HEK293 (cell line): ENCODE measurements around the gene LONP2.

ENCODE experiments used
- KLF9 ChIP-seq: fragments of 450-650 bp; formaldehyde crosslinking; IDR thresholded peaks from 2 replicates; pipeline ENCODE4 v1.5.1; 2016; ENCODE audit warnings: missing biosample characterization, missing genetic modification characterization, low read depth
- WT1 ChIP-seq: fragments of 450-650 bp; formaldehyde crosslinking; IDR thresholded peaks from 2 replicates; pipeline ENCODE4 v1.5.1; 2016; ENCODE audit warnings: missing biosample characterization, missing genetic modification characterization
- ZBTB1 ChIP-seq: fragments of 450-650 bp; formaldehyde crosslinking; IDR thresholded peaks from 2 replicates; pipeline ENCODE4 v1.5.1; 2016; ENCODE audit warnings: missing biosample characterization, missing genetic modification characterization
- ZFP37 ChIP-seq: fragments of 450-650 bp; formaldehyde crosslinking; IDR thresholded peaks from 2 replicates; pipeline ENCODE4 v1.5.1; 2016; ENCODE audit warnings: missing biosample characterization, missing genetic modification characterization
- ZNF133 ChIP-seq: fragments of 450-650 bp; formaldehyde crosslinking; IDR thresholded peaks from 2 replicates; pipeline ENCODE4 v1.5.1; 2016; ENCODE audit warnings: missing biosample characterization, missing genetic modification characterization
- ZNF274 ChIP-seq, 2 experiments: fragments of 200-500 bp in 1 of 2; fragments of 450-650 bp in 1 of 2; sonication (Bioruptor generic) in 1 of 2; formaldehyde crosslinking in 1 of 2; IDR thresholded peaks; 2 replicates each; pipeline versions ENCODE4 v1.5.1 to v1.6.1; 2014 to 2016; ENCODE audit warnings: borderline replicate concordance in 1 of 2, inconsistent platforms in 1 of 2, low read length in 1 of 2, missing biosample characterization in 1 of 2, missing genetic modification characterization in 1 of 2
- ZNF626 ChIP-seq: fragments of 450-650 bp; sonication (Bioruptor Pico); formaldehyde crosslinking; IDR thresholded peaks from 2 replicates; pipeline ENCODE4 v1.5.1; 2018; ENCODE audit warnings: missing biosample characterization, missing genetic modification characterization, inconsistent platforms
- ZNF629 ChIP-seq: fragments of 450-650 bp; formaldehyde crosslinking; IDR thresholded peaks from 2 replicates; pipeline ENCODE4 v1.5.1; 2017; ENCODE audit warnings: missing biosample characterization, missing genetic modification characterization
- ZNF830 ChIP-seq: fragments of 450-650 bp; IDR thresholded peaks from 2 replicates; pipeline ENCODE4 v1.5.0; 2018; ENCODE audit warnings: missing biosample characterization, missing genetic modification characterization, low read depth, mild to moderate bottlenecking, moderate library complexity
- TF ChIP-seq, protein P1 (sequence below): fragments of 450-650 bp; formaldehyde crosslinking; IDR thresholded peaks from 2 replicates; pipeline ENCODE4 v1.5.1; 2016; ENCODE audit warnings: missing biosample characterization, missing genetic modification characterization
- TF ChIP-seq, protein P2 (sequence below): fragments of 450-650 bp; formaldehyde crosslinking; IDR thresholded peaks from 2 replicates; pipeline ENCODE4 v1.5.1; 2017; ENCODE audit warnings: missing biosample characterization, missing genetic modification characterization

GRCh38 chr16:48335961-48336360 is 91.9 kb downstream of the LONP2 start:
- TF ChIP-seq ZNF274 (IDR thresholded peaks at IDR 0.05; ENCODE audit: low read length) (no peak), ZNF274 (tag by site-specific recombination; IDR thresholded peaks at IDR 0.05; ENCODE audit: borderline replicate concordance) (no peak), ZNF626 (tag by site-specific recombination) (no peak), KLF9 (no peak), ZNF830 (tag by site-specific recombination) (no peak), ZBTB1 (tag by site-specific recombination) (no peak), ZNF629 (tag by site-specific recombination) (no peak), ZFP37 (no peak), WT1 (tag by site-specific recombination) (no peak), ZNF133 (tag by site-specific recombination) (no peak)
- TF ChIP-seq, protein P1, sequence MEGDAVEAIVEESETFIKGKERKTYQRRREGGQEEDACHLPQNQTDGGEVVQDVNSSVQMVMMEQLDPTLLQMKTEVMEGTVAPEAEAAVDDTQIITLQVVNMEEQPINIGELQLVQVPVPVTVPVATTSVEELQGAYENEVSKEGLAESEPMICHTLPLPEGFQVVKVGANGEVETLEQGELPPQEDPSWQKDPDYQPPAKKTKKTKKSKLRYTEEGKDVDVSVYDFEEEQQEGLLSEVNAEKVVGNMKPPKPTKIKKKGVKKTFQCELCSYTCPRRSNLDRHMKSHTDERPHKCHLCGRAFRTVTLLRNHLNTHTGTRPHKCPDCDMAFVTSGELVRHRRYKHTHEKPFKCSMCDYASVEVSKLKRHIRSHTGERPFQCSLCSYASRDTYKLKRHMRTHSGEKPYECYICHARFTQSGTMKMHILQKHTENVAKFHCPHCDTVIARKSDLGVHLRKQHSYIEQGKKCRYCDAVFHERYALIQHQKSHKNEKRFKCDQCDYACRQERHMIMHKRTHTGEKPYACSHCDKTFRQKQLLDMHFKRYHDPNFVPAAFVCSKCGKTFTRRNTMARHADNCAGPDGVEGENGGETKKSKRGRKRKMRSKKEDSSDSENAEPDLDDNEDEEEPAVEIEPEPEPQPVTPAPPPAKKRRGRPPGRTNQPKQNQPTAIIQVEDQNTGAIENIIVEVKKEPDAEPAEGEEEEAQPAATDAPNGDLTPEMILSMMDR = no peak
- TF ChIP-seq, protein P2, sequence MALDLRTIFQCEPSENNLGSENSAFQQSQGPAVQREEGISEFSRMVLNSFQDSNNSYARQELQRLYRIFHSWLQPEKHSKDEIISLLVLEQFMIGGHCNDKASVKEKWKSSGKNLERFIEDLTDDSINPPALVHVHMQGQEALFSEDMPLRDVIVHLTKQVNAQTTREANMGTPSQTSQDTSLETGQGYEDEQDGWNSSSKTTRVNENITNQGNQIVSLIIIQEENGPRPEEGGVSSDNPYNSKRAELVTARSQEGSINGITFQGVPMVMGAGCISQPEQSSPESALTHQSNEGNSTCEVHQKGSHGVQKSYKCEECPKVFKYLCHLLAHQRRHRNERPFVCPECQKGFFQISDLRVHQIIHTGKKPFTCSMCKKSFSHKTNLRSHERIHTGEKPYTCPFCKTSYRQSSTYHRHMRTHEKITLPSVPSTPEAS (tag by site-specific recombination) = no peak
